ENCODE measurements around the gene CTDNEP1.

- no peak for TF ChIP-seq CTCF (IDR thresholded peaks at IDR 0.05)
- TF ChIP-seq POLR2A (IDR thresholded peaks at IDR 0.05): no peak
Measured at GRCh38 chr17:7261379-7262191, 10.1 kb upstream of the CTDNEP1 start.
